Stimulated activated naive B cell treated with anti-CD40 and anti-IgM and Interleukin-4, amounts not matched to agents 10 μg/mL and 1 μg/mL and 100 μg/mL, for 72 hours (primary cell): ENCODE results near the gene HNF4A.

Experiments used
- ATAC-seq, 2 donors: fragments of 150-1000 bp; cut with Tn5 transposase; replicated peaks; 2 replicates each; pipeline ENCODE4 v1.10.0; 2021; ENCODE audit warnings: moderate library complexity in 1 of 2
- DNase-seq: peaks from one replicate; pipeline ENCODE4 v3.0.0; 2021
- H3K27ac Mint-ChIP-seq: one replicate; pipeline ENCODE4 v1.8.0; 2022; ENCODE audit warnings: mild to moderate bottlenecking, mixed read lengths
- H3K27me3 Mint-ChIP-seq, 2 donors: one replicate each; pipeline ENCODE4 v1.8.0; 2022; ENCODE audit warnings: mixed read lengths in 2 of 2
- H3K36me3 Mint-ChIP-seq, 2 donors: one replicate each; pipeline ENCODE4 v1.8.0; 2022; ENCODE audit warnings: mixed read lengths in 2 of 2, mild to moderate bottlenecking in 1 of 2
- H3K4me1 Mint-ChIP-seq, 2 donors: one replicate each; pipeline ENCODE4 v1.8.0; 2022; ENCODE audit warnings: mixed read lengths in 2 of 2, mild to moderate bottlenecking in 1 of 2
- H3K4me3 Mint-ChIP-seq, 2 donors: one replicate each; pipeline ENCODE4 v1.8.0; 2022; ENCODE audit warnings: mild to moderate bottlenecking in 2 of 2, mixed read lengths in 2 of 2, moderate library complexity in 1 of 2
- H3K9me3 Mint-ChIP-seq, 2 donors: one replicate each; pipeline ENCODE4 v1.8.0; 2022; ENCODE audit warnings: mixed read lengths in 2 of 2, mild to moderate bottlenecking in 1 of 2

The HNF4A gene

GRCh38 chr20:44475694-44476560, 120.4 kb downstream of the HNF4A start, which contains the start of gene TTPAL:
Gene TTPAL (plus strand): TSS chr20:44475874. CDS start chr20:44480000, 4,126 bp downstream.
- H3K36me3 Mint-ChIP-seq, result peaks cover 8 to 28% of the 10 kb centered on the region in 2 donors

GRCh38 chr20:44477151-44477550, 121.7 kb downstream of the HNF4A start:
- Mint-ChIP-seq H3K4me3 (peak overlapping the region; percentile 98), H3K9me3 (no peaks in the 10 kb centered on the region), H3K27me3 (no peaks in the 10 kb centered on the region), H3K4me1 (peaks cover 40 to 58% of the 10 kb centered on the region in 2 donors), H3K36me3 (peaks cover 20 to 40% of the 10 kb centered on the region in 2 donors), H3K27ac (no peak overlapping the region)
- DNase-seq (no peak), ATAC-seq (no peak)

More at GRCh38 chr20:44475694-44476560, 120.4 kb downstream of the HNF4A start, which contains the start of gene TTPAL:
- DNase-seq (peak; percentile 90), ATAC-seq (peak; percentile 91 to 93)
- no peaks in the 10 kb centered on the region for H3K27me3 Mint-ChIP-seq
- H3K4me3 Mint-ChIP-seq, result peak within 1 kb of the TSS; percentile 98
- no peaks in the 10 kb centered on the region for H3K9me3 Mint-ChIP-seq
- peaks cover 37 to 54% of the 10 kb centered on the region in 2 donors for H3K4me1 Mint-ChIP-seq
- H3K27ac Mint-ChIP-seq, result peak within 1 kb of the TSS; percentile 99

GRCh38 chr20:44478206-44478605, 122.7 kb downstream of the HNF4A start:
- no peak overlapping the region for H3K27ac Mint-ChIP-seq
- H3K9me3 Mint-ChIP-seq, result no peaks in the 10 kb centered on the region
- H3K4me3 Mint-ChIP-seq, result no peak overlapping the region
- H3K36me3 Mint-ChIP-seq, result peaks cover 26 to 45% of the 10 kb centered on the region in 2 donors
- DNase-seq (no peak), ATAC-seq (no peak)
- H3K4me1 Mint-ChIP-seq, result peaks cover 40 to 58% of the 10 kb centered on the region in 2 donors
- no peaks in the 10 kb centered on the region for H3K27me3 Mint-ChIP-seq

GRCh38 chr20:44479643-44480042, 124.1 kb downstream of the HNF4A start:
- Mint-ChIP-seq H3K4me1 (peaks cover 40 to 58% of the 10 kb centered on the region in 2 donors), H3K27ac (peak overlapping the region; percentile 52), H3K9me3 (no peaks in the 10 kb centered on the region), H3K27me3 (no peaks in the 10 kb centered on the region), H3K4me3 (peak overlapping the region in 1 of 2 donors; percentile 28), H3K36me3 (peaks cover 33 to 53% of the 10 kb centered on the region in 2 donors)
- peak; percentile 58 for DNase-seq
- peak; percentile 78 to 80 for ATAC-seq

- Mint-ChIP-seq H3K36me3 (peaks cover 33 to 54% of the 10 kb centered on the region in 2 donors), H3K4me1 (peaks cover 37 to 56% of the 10 kb centered on the region in 2 donors), H3K4me3 (peak overlapping the region; percentile 27 to 28), H3K9me3 (no peaks in the 10 kb centered on the region), H3K27me3 (no peaks in the 10 kb centered on the region), H3K27ac (peak overlapping the region; percentile 52)
- ATAC-seq (no peak), DNase-seq (no peak)
Measured at GRCh38 chr20:44480097-44480496, 124.6 kb downstream of the HNF4A start.

GRCh38 chr20:44481719-44482416, 126.4 kb downstream of the HNF4A start:
- no peak for DNase-seq
- H3K9me3 Mint-ChIP-seq, result no peaks in the 10 kb centered on the region
- H3K4me3 Mint-ChIP-seq, result no peak overlapping the region
- peaks cover 43 to 63% of the 10 kb centered on the region in 2 donors for H3K36me3 Mint-ChIP-seq
- peaks cover 27 to 38% of the 10 kb centered on the region in 2 donors for H3K4me1 Mint-ChIP-seq
- no peak overlapping the region for H3K27ac Mint-ChIP-seq
- H3K27me3 Mint-ChIP-seq, result no peaks in the 10 kb centered on the region
- ATAC-seq, result no peak

GRCh38 chr20:44483112-44483511, 127.6 kb downstream of the HNF4A start:
- peaks cover 43 to 62% of the 10 kb centered on the region in 2 donors for H3K36me3 Mint-ChIP-seq
- H3K4me1 Mint-ChIP-seq, result peaks cover 20 to 30% of the 10 kb centered on the region in 2 donors
- H3K27me3 Mint-ChIP-seq, result no peaks in the 10 kb centered on the region
- peak overlapping the region; percentile 62 for H3K27ac Mint-ChIP-seq
- no peak for ATAC-seq
- no peak for DNase-seq
- H3K4me3 Mint-ChIP-seq, result no peak overlapping the region
- H3K9me3 Mint-ChIP-seq, result no peaks in the 10 kb centered on the region
